GM23338 (cell line): ENCODE results near the gene RAB30.

ENCODE experiments used
- CREB1 ChIP-seq: fragments of 250-450 bp; sonication (Bioruptor Pico); IDR thresholded peaks from 2 replicates; pipeline ENCODE4 v1.5.0; 2020; ENCODE audit warnings: low read depth, mild to moderate bottlenecking, moderate library complexity
- EZH2 ChIP-seq: fragments of 200-600 bp; sonication (generic); IDR thresholded peaks from one replicate; pipeline ENCODE4 v1.8.0; 2017; ENCODE audit warnings: antibody characterized with exemption, mild to moderate bottlenecking, low read depth; ENCODE audit not compliant: unreplicated experiment
- EZH2phosphoT487 ChIP-seq: fragments of 200-600 bp; sonication (generic); IDR thresholded peaks from one replicate; pipeline ENCODE4 v1.8.1; 2018; ENCODE audit warnings: antibody characterized with exemption; ENCODE audit not compliant: unreplicated experiment
- JUNB ChIP-seq: IDR thresholded peaks from one replicate; pipeline ENCODE4 v1.6.1; 2016; ENCODE audit warnings: antibody characterized with exemption; ENCODE audit not compliant: unreplicated experiment
- NANOG ChIP-seq: IDR thresholded peaks from 2 replicates; pipeline ENCODE4 v1.6.1; 2016; ENCODE audit warnings: antibody characterized with exemption, borderline replicate concordance
- POLR2AphosphoS5 ChIP-seq: IDR thresholded peaks from 2 replicates; pipeline ENCODE4 v1.6.1; 2016; ENCODE audit warnings: antibody characterized with exemption, low read depth
- TF ChIP-seq, protein P1 (sequence below), 2 experiments: fragments of 200-600 bp in 1 of 2; sonication (generic) in 1 of 2; conservative IDR thresholded peaks; 2 replicates each; pipeline versions ENCODE4 v1.5.1 to v1.6.1; 2016 to 2017; ENCODE audit warnings: antibody characterized with exemption in 2 of 2, low read depth in 2 of 2, mild to moderate bottlenecking in 2 of 2, moderate library complexity in 1 of 2
- TF ChIP-seq, protein P2 (sequence below): IDR thresholded peaks from one replicate; pipeline ENCODE4 v1.6.1; 2018; ENCODE audit warnings: antibody characterized with exemption; ENCODE audit not compliant: unreplicated experiment
- TF ChIP-seq, protein P3 (sequence below): fragments of 250-450 bp; sonication (Bioruptor Pico); IDR thresholded peaks from 2 replicates; pipeline ENCODE4 v1.5.0; 2020; ENCODE audit warnings: mild to moderate bottlenecking, moderate library complexity

DNA sequence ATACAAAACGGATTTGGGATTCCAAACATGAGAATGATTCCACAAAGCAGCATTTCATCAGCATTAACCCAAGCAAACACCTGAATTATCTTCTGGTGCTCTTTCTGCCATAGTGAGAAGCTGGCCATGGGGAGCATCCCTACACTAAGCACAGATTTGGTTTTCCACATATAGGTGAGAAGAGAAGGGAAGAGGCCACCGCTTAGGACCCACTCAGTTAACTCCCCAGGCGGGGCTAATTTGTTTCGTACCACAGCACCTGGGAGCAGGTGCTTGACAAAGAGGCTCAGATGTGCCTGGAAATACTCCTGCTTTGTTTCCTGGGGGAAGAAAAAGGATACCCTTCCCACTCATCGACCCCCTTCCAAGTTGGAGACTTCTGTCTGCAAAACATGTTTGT lies 64.2 kb downstream of the RAB30 start:
- TF ChIP-seq, protein P1, sequence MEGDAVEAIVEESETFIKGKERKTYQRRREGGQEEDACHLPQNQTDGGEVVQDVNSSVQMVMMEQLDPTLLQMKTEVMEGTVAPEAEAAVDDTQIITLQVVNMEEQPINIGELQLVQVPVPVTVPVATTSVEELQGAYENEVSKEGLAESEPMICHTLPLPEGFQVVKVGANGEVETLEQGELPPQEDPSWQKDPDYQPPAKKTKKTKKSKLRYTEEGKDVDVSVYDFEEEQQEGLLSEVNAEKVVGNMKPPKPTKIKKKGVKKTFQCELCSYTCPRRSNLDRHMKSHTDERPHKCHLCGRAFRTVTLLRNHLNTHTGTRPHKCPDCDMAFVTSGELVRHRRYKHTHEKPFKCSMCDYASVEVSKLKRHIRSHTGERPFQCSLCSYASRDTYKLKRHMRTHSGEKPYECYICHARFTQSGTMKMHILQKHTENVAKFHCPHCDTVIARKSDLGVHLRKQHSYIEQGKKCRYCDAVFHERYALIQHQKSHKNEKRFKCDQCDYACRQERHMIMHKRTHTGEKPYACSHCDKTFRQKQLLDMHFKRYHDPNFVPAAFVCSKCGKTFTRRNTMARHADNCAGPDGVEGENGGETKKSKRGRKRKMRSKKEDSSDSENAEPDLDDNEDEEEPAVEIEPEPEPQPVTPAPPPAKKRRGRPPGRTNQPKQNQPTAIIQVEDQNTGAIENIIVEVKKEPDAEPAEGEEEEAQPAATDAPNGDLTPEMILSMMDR (conservative IDR thresholded peaks at IDR 0.05; ENCODE audit: low read depth in 2 of 2) = no peak
- TF ChIP-seq POLR2AphosphoS5 (no peak), CREB1 (CRISPR knock-in tag) (no peak), JUNB (no peak), EZH2phosphoT487 (no peak), EZH2 (no peak), NANOG (no peak)
- TF ChIP-seq, protein P2, sequence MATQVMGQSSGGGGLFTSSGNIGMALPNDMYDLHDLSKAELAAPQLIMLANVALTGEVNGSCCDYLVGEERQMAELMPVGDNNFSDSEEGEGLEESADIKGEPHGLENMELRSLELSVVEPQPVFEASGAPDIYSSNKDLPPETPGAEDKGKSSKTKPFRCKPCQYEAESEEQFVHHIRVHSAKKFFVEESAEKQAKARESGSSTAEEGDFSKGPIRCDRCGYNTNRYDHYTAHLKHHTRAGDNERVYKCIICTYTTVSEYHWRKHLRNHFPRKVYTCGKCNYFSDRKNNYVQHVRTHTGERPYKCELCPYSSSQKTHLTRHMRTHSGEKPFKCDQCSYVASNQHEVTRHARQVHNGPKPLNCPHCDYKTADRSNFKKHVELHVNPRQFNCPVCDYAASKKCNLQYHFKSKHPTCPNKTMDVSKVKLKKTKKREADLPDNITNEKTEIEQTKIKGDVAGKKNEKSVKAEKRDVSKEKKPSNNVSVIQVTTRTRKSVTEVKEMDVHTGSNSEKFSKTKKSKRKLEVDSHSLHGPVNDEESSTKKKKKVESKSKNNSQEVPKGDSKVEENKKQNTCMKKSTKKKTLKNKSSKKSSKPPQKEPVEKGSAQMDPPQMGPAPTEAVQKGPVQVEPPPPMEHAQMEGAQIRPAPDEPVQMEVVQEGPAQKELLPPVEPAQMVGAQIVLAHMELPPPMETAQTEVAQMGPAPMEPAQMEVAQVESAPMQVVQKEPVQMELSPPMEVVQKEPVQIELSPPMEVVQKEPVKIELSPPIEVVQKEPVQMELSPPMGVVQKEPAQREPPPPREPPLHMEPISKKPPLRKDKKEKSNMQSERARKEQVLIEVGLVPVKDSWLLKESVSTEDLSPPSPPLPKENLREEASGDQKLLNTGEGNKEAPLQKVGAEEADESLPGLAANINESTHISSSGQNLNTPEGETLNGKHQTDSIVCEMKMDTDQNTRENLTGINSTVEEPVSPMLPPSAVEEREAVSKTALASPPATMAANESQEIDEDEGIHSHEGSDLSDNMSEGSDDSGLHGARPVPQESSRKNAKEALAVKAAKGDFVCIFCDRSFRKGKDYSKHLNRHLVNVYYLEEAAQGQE = no peak
- TF ChIP-seq, protein P3, sequence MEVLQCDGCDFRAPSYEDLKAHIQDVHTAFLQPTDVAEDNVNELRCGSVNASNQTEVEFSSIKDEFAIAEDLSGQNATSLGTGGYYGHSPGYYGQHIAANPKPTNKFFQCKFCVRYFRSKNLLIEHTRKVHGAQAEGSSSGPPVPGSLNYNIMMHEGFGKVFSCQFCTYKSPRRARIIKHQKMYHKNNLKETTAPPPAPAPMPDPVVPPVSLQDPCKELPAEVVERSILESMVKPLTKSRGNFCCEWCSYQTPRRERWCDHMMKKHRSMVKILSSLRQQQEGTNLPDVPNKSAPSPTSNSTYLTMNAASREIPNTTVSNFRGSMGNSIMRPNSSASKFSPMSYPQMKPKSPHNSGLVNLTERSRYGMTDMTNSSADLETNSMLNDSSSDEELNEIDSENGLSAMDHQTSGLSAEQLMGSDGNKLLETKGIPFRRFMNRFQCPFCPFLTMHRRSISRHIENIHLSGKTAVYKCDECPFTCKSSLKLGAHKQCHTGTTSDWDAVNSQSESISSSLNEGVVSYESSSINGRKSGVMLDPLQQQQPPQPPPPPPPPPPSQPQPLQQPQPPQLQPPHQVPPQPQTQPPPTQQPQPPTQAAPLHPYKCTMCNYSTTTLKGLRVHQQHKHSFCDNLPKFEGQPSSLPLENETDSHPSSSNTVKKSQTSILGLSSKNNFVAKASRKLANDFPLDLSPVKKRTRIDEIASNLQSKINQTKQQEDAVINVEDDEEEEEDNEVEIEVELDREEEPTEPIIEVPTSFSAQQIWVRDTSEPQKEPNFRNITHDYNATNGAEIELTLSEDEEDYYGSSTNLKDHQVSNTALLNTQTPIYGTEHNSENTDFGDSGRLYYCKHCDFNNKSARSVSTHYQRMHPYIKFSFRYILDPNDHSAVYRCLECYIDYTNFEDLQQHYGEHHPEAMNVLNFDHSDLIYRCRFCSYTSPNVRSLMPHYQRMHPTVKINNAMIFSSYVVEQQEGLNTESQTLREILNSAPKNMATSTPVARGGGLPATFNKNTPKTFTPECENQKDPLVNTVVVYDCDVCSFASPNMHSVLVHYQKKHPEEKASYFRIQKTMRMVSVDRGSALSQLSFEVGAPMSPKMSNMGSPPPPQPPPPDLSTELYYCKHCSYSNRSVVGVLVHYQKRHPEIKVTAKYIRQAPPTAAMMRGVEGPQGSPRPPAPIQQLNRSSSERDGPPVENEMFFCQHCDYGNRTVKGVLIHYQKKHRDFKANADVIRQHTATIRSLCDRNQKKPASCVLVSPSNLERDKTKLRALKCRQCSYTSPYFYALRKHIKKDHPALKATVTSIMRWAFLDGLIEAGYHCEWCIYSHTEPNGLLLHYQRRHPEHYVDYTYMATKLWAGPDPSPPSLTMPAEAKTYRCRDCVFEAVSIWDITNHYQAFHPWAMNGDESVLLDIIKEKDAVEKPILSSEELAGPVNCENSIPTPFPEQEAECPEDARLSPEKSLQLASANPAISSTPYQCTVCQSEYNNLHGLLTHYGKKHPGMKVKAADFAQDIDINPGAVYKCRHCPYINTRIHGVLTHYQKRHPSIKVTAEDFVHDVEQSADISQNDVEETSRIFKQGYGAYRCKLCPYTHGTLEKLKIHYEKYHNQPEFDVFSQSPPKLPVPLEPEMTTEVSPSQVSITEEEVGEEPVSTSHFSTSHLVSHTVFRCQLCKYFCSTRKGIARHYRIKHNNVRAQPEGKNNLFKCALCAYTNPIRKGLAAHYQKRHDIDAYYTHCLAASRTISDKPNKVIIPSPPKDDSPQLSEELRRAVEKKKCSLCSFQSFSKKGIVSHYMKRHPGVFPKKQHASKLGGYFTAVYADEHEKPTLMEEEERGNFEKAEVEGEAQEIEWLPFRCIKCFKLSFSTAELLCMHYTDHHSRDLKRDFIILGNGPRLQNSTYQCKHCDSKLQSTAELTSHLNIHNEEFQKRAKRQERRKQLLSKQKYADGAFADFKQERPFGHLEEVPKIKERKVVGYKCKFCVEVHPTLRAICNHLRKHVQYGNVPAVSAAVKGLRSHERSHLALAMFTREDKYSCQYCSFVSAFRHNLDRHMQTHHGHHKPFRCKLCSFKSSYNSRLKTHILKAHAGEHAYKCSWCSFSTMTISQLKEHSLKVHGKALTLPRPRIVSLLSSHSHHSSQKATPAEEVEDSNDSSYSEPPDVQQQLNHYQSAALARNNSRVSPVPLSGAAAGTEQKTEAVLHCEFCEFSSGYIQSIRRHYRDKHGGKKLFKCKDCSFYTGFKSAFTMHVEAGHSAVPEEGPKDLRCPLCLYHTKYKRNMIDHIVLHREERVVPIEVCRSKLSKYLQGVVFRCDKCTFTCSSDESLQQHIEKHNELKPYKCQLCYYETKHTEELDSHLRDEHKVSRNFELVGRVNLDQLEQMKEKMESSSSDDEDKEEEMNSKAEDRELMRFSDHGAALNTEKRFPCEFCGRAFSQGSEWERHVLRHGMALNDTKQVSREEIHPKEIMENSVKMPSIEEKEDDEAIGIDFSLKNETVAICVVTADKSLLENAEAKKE (CRISPR knock-in tag) = no peak
